SH-SY5Y (cell line): ENCODE data around the gene EMC9.

Experiments used
- GATA2 ChIP-seq: IDR thresholded peaks from 2 replicates; pipeline ENCODE4 v1.6.1; 2011; ENCODE audit warnings: mild to moderate bottlenecking, low read depth, low read length
- GATA3 ChIP-seq: IDR thresholded peaks from 2 replicates; pipeline ENCODE4 v1.6.1; 2011; ENCODE audit warnings: low read depth, mild to moderate bottlenecking, low read length, moderate library complexity

DNA sequence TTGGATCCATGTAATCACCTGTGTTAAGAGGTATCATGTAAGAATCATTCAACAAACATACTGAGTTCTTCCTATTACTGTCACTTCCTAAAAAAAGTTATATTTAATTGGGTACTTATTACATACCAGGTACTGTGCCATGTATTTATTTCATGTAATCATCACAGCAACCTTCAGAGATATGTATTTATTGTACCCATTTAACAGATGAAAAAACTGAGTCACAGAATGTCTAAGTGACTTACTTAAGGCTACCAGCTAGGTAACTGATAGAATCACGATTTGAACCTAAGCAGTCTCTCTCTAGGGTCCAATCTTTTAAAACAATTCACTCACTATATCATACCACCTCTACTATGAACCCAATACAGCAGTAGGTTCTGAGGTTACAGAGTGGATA, 3.1 kb upstream of the EMC9 start:
- TF ChIP-seq GATA2 (no peak), GATA3 (no peak)
